Measurements from ENCODE around the gene NOS1AP. TPM values are rescaled to one million over a fixed set of nuclear protein-coding genes. Genes with fewer than 3 reads are reported as not detected.

Gene NOS1AP
- total RNA-seq, 1 experiment from 2014 or later, result 5.3 TPM

DNA sequence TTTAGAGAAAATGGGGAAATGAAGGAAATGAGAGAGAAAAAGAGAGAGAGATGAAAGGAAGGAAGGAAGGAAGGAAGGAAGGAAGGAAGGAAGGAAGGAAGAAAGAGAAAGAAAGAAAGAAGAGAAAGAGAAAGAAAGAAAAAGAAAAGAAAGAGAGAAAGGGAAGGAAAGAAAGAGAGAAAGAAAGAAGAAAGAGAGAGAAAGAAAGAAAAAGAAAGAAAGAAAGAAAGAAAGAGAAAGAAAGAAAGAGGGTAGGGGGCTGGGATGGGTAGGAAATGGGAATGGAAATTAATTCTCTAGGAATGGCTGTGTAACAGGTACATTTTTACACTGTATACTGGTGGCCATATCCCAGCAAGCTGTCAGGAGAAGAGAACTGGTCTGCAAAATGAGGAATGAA is 346.7 kb downstream of the NOS1AP start:
- H3K4me3 ChIP-seq (replicated peaks in 1 of 2; ENCODE audit: low read depth in 1 of 2, low read length in 2 of 2), result no peak overlapping the region
- CTCF ChIA-PET, result no interaction called here
- POLR2A ChIA-PET, result interaction anchor here (1.4 kb wide), 1 partner anchor 9 kb away, joined by 3 read pairs; no protein-coding TSS in a partner anchor
- H3K4me1 ChIP-seq (ENCODE audit: control insufficient read depth in 1 of 2, insufficient read depth in 2 of 2, low read length in 2 of 2), result peaks cover 23 to 40% of the 10 kb centered on the region in 2 experiments; a peak in 3 of 4 replicates
- DNase-seq (ENCODE audit: low read depth, low spot score) (no peak), ATAC-seq (no peak)
- RAD21 ChIA-PET (ENCODE audit: low non-redundant PET in 1 of 2, low total read pairs in 2 of 2, uncharacterized antibody in 2 of 2, unreplicated experiment in 2 of 2), result no interaction called here
- no peak overlapping the region for H3K27ac ChIP-seq (ENCODE audit: low read depth, low read length)
- no TSS peak for BruUV-seq (replicated peaks)
- H3K9me3 ChIP-seq (ENCODE audit: control insufficient read depth in 1 of 2, insufficient read depth in 1 of 2, low read depth in 1 of 2, low read length in 2 of 2), result no peaks in the 10 kb centered on the region
- no peak overlapping the region for H3K4me2 ChIP-seq (ENCODE audit: low read length)
- no peaks in the 10 kb centered on the region for H3K9me2 ChIP-seq (ENCODE audit: insufficient read depth)
- no peak overlapping the region for H3K9ac ChIP-seq (ENCODE audit: low read length)
- intact Hi-C loops (cut with micrococcal nuclease), result no loop called here
- H3K36me3 ChIP-seq (ENCODE audit: control insufficient read depth in 1 of 2, insufficient read depth in 2 of 2, low read length in 2 of 2), result no peaks in the 10 kb centered on the region
- H2AFZ ChIP-seq (ENCODE audit: low read depth, low read length, poor library complexity, severe bottlenecking), result no peak overlapping the region
- no peak for TF ChIP-seq EZH2phosphoT487 (IDR thresholded peaks at IDR 0.05; ENCODE audit: borderline replicate concordance)
- TF ChIP-seq ELF1 (IDR thresholded peaks at IDR 0.05; ENCODE audit: borderline replicate concordance, low read depth), result no peak
- no peaks in the 10 kb centered on the region for H3K27me3 ChIP-seq (ENCODE audit: insufficient read depth, low read length)
- no peaks in the 10 kb centered on the region for H3K79me2 ChIP-seq (ENCODE audit: insufficient read depth, low read length)
- H4K20me1 ChIP-seq (ENCODE audit: insufficient read depth), result no peaks in the 10 kb centered on the region

GRCh38 chr1:162416909-162417308 is 347.4 kb downstream of the NOS1AP start:
- ChIA-PET RAD21 (ENCODE audit: low non-redundant PET in 1 of 2, low total read pairs in 2 of 2, uncharacterized antibody in 2 of 2, unreplicated experiment in 2 of 2) (no interaction called here), CTCF (no interaction called here), POLR2A (no interaction called here)
- Histone ChIP-seq H4K20me1 (ENCODE audit: insufficient read depth) (no peaks in the 10 kb centered on the region), H3K27me3 (ENCODE audit: insufficient read depth, low read length) (no peaks in the 10 kb centered on the region), H3K79me2 (ENCODE audit: insufficient read depth, low read length) (no peaks in the 10 kb centered on the region), H3K9me2 (ENCODE audit: insufficient read depth) (no peaks in the 10 kb centered on the region), H3K27ac (ENCODE audit: low read depth, low read length) (no peak overlapping the region), H2AFZ (ENCODE audit: low read depth, low read length, poor library complexity, severe bottlenecking) (no peak overlapping the region), H3K4me2 (ENCODE audit: low read length) (no peak overlapping the region), H3K4me3 (replicated peaks in 1 of 2; ENCODE audit: low read depth in 1 of 2, low read length in 2 of 2) (no peak overlapping the region), H3K9me3 (ENCODE audit: control insufficient read depth in 1 of 2, insufficient read depth in 1 of 2, low read depth in 1 of 2, low read length in 2 of 2) (no peaks in the 10 kb centered on the region), H3K9ac (ENCODE audit: low read length) (no peak overlapping the region), H3K36me3 (ENCODE audit: control insufficient read depth in 1 of 2, insufficient read depth in 2 of 2, low read length in 2 of 2) (no peaks in the 10 kb centered on the region), H3K4me1 (ENCODE audit: control insufficient read depth in 1 of 2, insufficient read depth in 2 of 2, low read length in 2 of 2) (peaks cover 24 to 42% of the 10 kb centered on the region in 2 experiments; a peak in 3 of 4 replicates)
- intact Hi-C loops (cut with micrococcal nuclease), result no loop called here
- TF ChIP-seq FOSL1 (IDR thresholded peaks at IDR 0.05; ENCODE audit: low read depth) (no peak), POLR2A (IDR thresholded peaks at IDR 0.05; ENCODE audit: borderline replicate concordance, extremely low read depth, insufficient read depth, insufficient read length) (no peak), TCF7L2 (IDR thresholded peaks at IDR 0.05; ENCODE audit: borderline replicate concordance, extremely low read depth, insufficient read depth, insufficient read length) (no peak), EGR1 (IDR thresholded peaks at IDR 0.05; ENCODE audit: low read depth) (no peak), CBX3 (IDR thresholded peaks at IDR 0.05; ENCODE audit: low read depth) (no peak), JUND (IDR thresholded peaks at IDR 0.05) (no peak), MAX (IDR thresholded peaks at IDR 0.05) (no peak), YY1 (IDR thresholded peaks at IDR 0.05; ENCODE audit: extremely low read depth, insufficient replicate concordance, low read depth, low read length) (no peak), ZNF274 (IDR thresholded peaks at IDR 0.05; ENCODE audit: low read depth, low read length) (no peak), POLR2AphosphoS5 (IDR thresholded peaks at IDR 0.05; ENCODE audit: low read depth, low read length) (no peak), SP1 (IDR thresholded peaks at IDR 0.05; ENCODE audit: low read depth) (no peak), SIN3A (IDR thresholded peaks at IDR 0.05; ENCODE audit: low read depth) (no peak)
- TF ChIP-seq, protein P1, sequence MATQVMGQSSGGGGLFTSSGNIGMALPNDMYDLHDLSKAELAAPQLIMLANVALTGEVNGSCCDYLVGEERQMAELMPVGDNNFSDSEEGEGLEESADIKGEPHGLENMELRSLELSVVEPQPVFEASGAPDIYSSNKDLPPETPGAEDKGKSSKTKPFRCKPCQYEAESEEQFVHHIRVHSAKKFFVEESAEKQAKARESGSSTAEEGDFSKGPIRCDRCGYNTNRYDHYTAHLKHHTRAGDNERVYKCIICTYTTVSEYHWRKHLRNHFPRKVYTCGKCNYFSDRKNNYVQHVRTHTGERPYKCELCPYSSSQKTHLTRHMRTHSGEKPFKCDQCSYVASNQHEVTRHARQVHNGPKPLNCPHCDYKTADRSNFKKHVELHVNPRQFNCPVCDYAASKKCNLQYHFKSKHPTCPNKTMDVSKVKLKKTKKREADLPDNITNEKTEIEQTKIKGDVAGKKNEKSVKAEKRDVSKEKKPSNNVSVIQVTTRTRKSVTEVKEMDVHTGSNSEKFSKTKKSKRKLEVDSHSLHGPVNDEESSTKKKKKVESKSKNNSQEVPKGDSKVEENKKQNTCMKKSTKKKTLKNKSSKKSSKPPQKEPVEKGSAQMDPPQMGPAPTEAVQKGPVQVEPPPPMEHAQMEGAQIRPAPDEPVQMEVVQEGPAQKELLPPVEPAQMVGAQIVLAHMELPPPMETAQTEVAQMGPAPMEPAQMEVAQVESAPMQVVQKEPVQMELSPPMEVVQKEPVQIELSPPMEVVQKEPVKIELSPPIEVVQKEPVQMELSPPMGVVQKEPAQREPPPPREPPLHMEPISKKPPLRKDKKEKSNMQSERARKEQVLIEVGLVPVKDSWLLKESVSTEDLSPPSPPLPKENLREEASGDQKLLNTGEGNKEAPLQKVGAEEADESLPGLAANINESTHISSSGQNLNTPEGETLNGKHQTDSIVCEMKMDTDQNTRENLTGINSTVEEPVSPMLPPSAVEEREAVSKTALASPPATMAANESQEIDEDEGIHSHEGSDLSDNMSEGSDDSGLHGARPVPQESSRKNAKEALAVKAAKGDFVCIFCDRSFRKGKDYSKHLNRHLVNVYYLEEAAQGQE (IDR thresholded peaks at IDR 0.05; ENCODE audit: low read depth), result no peak
- TF ChIP-seq, protein P2, sequence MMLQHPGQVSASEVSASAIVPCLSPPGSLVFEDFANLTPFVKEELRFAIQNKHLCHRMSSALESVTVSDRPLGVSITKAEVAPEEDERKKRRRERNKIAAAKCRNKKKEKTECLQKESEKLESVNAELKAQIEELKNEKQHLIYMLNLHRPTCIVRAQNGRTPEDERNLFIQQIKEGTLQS (IDR thresholded peaks at IDR 0.05), result no peak
- TF ChIP-seq, protein P3, sequence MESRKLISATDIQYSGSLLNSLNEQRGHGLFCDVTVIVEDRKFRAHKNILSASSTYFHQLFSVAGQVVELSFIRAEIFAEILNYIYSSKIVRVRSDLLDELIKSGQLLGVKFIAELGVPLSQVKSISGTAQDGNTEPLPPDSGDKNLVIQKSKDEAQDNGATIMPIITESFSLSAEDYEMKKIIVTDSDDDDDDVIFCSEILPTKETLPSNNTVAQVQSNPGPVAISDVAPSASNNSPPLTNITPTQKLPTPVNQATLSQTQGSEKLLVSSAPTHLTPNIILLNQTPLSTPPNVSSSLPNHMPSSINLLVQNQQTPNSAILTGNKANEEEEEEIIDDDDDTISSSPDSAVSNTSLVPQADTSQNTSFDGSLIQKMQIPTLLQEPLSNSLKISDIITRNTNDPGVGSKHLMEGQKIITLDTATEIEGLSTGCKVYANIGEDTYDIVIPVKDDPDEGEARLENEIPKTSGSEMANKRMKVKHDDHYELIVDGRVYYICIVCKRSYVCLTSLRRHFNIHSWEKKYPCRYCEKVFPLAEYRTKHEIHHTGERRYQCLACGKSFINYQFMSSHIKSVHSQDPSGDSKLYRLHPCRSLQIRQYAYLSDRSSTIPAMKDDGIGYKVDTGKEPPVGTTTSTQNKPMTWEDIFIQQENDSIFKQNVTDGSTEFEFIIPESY (IDR thresholded peaks at IDR 0.05; ENCODE audit: extremely low read depth, insufficient replicate concordance, low read length), result no peak
- DNase-seq (ENCODE audit: low read depth, low spot score) (no peak), ATAC-seq (no peak)
- no TSS peak for BruUV-seq (replicated peaks)
